ENCODE measurements around the gene IL22RA1.

GRCh38 chr1:24127134-24127800 lies 15.7 kb downstream of the IL22RA1 start:
- no peak for TF ChIP-seq CTCF (conservative IDR thresholded peaks at IDR 0.05; ENCODE audit: low read depth, low read length)
- no peak for TF ChIP-seq EZH2 (IDR thresholded peaks at IDR 0.05; ENCODE audit: low read length, unreplicated experiment)

Data from PC-3 (cell line).